PC-3 (cell line): ENCODE results near the gene AFF3.

Experiments used
- CTCF ChIP-seq: fragments of 300-600 bp; sonication (generic); conservative IDR thresholded peaks from 2 replicates; pipeline ENCODE4 v1.5.1; 2017; ENCODE audit warnings: antibody characterized with exemption, low read depth, mild to moderate bottlenecking, low read length
- EZH2 ChIP-seq: fragments of 300-600 bp; sonication (generic); IDR thresholded peaks from one replicate; pipeline ENCODE4 v1.6.1; 2017; ENCODE audit warnings: antibody characterized with exemption, mild to moderate bottlenecking, low read length; ENCODE audit not compliant: unreplicated experiment

GRCh38 chr2:99678625-99679024, 463.8 kb downstream of the AFF3 start:
- TF ChIP-seq CTCF (no peak), EZH2 (no peak)
